Activated gamma-delta T cell treated with anti-CD3 and anti-CD28 coated beads, Interleukin-2, amount 50 U/mL, for 16 hours (primary cell): ENCODE results near the gene TAF1B.
"Not testable (repeated sequence)": the region's sequence is repeated elsewhere in the genome, so short reads cannot be mapped to it uniquely, and the experiment has no call there.

Experiments used
- DNase-seq: peaks from one replicate; pipeline ENCODE4 v3.0.0-alpha.2; 2020; ENCODE audit warnings: low read depth

Gene TAF1B

DNA sequence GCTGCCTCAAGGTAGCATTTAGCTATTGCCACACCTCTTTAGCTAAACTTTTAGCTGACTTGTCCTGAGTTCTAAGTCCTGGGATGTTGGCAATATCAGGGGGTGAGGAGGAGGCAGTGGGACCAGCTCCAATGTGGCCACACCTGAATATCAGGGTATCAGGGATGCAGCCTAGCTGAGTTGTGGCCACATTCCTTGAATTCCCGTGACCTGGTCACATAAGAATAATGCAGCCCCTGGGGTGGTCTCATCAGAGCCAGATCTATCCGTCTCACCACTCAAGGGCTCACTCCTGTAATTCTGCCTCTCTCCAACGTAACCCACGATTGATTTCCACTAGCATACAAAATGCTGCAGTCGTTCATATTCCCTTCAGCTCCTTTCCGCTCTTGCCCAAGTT is 11.6 kb upstream of the TAF1B start:
- DNase-seq: no peak

DNA sequence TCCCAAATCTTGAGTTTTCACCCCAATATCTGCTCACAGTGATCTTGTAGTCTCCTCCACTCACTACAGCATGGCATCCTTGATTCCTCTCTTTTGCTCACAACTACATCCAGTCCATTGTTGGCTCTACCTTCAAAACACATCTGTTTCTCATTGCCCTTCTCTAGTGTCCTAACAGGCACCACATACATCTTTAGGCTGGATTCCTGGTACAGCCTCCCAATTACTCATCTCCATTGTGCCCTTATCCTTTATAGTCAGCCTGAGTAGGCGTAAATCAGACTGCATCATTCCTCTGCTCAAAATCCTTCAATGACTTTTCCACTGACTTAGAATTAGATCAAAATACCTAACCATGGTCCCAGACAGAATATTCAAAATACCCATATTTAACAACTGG is 10.7 kb upstream of the TAF1B start:
- no peak for DNase-seq

DNA sequence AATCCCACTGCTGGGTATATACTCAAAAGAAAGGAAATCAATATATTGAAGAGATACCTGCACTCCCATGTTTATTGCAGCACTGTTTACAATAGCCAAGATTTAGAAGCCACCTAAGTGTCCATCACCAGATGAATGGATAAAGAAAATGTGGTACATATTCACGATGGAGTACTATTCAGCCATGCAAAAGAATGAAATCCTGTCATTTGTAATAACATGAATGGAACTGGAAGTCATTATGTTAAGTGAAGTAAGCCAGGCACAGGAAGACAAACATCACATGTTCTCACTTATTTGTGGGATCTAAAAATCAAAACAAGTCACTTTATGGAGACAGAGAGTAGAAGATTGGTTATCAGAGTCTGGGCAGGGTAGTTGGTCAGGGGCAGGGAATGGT is 8.2 kb upstream of the TAF1B start:
- not testable (repeated sequence) for DNase-seq

DNA sequence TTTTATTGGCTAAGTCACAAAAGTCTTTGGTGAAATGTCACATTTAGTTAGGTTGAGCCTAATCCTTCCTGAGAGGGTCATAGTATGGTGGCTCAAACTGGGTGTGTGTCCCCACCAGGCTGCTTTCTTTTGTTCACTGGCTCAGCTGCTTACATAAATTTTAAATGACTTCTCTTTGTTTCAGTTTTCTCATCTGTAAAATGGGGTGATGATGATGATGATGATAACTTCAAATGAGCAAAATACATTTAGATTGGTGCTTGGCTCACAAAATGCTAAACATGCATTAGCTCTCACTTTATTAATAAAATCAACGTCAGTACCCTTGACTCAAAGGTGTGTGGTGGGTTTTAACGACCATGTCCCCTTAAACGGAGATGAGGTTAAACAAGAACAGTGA is 7.2 kb upstream of the TAF1B start:
- no peak for DNase-seq

DNA sequence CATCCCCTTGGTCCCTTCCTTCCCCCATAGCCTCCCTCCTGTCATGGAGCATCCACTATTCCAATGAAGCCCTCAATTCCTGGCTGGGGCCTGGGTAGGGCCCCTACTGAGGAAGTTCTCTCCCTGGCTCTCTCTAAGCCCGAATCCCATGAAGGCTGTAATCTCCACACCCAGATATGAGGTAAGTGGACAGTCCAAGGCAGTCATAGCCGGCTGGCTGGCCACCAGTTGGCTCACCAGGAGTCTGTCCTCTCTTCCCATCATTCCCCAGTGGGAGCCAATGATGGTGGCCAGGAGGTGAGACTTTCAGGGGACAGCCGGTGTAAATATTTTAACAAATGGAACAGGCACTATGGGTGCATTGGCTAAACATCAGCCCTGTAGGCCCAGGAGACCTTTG is 6.8 kb upstream of the TAF1B start:
- no peak for DNase-seq

DNA sequence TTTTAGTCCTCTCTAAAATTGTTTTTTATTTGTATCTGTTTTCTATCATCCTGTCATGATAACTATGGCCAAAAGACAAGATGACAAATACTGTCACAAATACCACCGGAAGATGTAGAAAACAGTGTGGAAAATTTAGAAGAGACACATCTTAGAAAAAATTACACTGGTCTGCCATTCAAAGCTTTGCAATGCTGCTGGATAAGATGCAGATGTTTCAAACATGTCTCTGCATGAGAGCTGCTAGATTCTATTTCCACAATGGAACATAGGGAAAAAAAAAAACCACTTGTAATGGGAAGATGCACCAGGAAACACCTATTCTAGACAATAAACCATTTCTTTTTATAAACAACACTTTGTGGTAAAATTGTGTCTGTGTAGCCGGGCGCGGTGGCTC is 5.8 kb upstream of the TAF1B start:
- DNase-seq: no peak

DNA sequence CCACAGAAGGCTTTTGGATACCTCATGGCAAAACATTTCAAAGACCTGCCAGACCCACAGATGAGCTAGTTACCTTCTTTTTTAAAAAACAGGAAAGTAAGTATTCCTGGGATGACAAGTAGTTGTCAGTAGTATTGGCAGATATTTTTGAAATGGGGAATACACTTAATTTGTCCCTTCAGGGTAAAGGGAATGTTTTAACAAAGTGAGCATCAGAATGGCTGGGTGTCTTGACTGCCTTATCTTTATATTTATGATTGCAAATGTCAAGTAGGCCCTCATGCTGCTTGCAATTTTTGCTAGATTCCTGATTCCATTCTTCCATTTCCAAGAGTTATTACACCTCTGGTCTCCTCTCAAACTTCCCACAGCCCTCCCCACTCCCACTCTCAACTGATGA is 4.9 kb upstream of the TAF1B start:
- no peak for DNase-seq

DNA sequence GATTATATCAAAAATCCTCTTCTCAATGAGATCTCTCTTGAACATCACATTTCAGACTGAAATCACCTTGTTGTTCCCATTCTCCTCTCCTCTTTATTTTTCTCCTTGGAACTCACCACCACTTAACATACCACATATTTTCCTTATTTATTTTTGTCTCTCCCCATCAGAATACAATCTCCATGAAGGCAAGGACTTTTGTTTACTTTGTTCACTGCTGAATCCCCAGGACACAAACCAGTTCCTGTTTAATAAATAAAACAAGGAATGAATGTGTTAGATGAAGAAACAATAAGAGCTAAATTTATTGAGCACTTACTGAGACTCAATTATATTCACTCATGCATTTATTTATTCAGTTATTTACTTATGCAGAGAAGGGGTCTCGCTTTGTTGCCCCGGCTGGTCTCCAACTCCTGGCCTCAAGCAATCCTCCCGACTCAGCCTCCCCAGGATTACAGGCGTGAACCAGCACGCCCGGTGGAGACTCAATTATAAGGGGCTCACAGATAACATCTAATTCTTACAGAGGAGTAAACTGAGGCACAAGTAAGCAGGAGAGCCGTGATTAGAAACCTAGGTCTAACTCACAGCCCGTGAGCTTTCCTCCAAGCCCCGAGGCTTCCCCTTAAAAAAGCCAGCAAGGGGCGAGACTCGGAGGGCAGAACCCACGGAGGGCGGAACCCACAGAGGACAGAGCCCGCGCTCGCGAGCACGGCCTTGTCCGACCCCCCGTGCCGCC is 616 bp upstream of the TAF1B start:
- no peak for DNase-seq

DNA sequence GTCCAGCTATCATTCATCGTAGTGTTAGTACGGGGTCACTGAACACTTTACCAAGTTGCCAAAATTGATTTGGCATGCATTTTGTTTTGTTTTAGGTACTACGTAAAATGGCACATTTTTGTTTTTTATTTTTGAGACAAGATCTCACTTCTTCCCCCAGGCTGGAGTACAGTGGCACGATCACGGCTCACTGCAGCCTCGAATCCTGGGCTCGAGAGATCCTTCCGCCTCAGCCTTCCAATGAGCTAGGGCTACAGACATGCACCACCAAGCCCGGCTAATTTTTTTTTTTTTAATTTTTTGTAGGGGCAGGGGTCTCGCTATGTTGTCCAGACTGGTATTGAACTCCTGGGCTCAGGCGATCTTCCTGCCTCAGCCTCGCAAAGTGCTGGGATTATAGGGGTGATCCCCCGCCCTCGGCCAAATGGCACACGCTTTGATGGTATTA is 786 bp downstream of the TAF1B start:
- DNase-seq: no peak

DNA sequence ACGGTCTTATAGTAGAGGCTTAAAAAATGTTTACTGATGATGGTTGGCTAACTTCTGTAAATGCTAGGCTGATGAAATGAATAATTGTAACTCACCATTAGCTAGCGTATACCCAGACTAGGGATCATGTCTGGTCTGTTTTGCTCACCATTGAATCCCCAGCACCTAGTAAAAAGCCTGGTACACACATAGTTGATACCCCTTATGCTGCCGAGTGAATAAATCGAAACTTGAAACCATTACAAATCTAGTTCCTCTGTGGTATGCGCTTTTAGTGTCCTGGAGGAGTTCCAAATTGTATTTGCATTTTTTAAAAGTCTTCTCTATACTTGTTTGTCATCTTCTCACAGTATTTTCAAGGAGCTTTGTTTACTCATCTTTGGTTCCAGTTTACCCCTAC is 1.3 kb downstream of the TAF1B start:
- no peak for DNase-seq

DNA sequence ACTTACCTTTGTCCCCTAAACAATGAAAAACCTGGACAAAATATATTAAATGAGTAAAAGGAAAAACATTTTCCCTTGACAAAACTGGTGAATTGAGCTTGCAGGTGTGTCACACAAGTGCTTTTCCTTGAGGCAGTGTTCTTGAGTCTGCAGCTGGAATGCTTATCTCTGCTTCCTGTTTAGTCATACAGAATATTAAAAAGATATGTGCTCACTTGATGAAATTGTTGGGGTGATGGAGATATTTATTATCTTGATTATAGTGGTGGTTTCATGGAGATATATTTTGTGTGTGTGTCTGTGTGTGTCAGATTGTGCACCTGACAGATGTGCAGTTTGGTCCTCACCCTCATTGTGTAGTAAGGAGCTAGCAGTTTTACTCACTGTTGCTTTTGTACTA is 3.3 kb downstream of the TAF1B start:
- DNase-seq: no peak

DNA sequence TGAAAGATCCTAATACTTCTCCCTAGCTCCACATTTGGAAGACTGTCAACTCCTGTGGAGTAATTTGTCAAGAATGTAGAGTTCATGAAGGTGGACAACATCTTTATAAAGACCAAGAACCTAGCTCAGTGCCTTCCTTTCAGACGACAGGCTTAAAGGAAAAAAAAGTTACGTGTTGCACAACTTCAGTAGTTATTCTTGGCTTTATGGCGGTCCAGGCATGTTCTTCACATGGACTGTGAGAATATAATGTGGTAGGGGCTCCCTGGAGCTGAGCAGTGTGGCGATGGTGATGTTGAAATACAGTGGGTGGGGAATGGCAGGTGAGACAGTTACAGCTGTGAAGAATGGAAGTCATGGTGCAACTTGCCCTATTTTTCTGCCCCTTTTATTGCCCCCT is 3.9 kb downstream of the TAF1B start:
- no peak for DNase-seq

DNA sequence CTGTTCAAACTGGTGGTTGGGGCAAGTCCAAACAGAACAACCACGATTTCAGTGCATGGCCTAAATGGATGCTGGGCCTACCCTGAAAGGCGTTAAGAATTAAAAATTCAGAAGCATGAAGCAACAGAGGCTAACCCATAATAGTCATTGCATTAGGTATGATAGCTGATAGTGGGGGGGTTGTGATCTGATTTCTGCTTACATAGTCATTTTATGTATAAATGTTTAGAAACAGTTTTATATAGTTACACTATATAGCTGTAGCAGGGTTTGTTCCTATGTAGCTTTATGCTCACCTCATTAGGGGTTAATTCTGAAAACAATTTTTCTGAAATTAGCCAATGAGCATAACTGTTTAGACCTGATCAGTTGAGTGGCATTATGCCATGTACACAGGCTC is 9.6 kb downstream of the TAF1B start:
- DNase-seq: no peak

DNA sequence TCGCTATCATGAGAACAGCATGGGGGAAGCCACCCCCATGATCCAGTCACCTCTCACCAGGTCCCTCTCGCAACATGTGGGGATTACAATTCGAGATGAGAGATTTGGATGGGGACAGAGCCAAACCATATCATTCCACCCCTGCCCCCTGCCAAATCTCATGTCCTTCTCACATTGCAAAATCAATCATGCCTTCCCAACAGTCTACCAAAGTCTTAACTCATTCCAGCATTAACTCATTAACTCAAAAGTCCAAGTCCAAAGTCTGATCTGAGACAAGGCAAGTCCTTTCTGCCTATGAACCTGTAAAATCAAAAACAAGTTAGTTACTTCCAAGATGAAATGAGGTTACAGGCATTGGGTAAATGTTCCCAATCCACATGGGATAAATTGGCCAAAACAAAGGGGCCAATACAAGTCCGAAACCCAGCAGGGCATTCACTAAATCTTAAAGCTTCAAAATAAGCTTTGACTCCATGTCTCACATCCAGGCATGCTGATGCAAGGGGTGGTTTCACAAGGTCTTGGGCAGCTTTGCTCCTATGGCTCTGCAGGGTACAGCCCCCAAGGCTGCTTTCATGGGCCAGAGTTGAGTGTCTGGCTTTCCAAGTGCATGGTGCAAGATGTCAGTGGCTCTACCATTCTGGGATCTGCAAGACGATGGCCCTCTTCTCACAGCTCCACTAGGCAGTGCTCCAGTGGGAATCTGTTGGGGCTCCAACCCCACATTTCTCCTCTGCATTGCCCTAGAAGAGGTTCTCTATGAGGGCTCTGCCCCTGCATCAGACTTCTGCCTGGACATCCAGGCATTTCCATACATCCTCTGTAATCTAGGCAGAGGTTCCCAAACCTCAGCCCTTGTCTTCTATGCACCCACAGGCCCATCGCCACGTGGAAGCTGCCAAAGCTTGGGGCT is 14.8 kb downstream of the TAF1B start:
- DNase-seq: no peak

DNA sequence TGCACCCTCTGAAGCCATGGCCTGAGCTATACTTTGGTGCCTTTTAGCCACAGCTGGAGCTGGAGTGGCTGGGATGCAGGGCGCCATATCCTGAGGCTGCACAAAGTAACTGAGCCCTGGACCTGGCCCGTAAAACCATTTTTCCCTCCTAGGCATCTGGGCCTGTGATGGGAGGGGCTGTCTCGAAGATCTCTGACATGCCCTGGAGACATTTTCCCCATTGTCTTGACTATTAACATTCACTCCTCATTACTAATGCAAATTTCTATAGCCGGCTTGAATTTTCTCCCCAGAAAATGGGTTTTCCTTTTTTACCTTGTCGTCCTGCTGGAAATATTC is 15.4 kb downstream of the TAF1B start:
- DNase-seq: no peak

DNA sequence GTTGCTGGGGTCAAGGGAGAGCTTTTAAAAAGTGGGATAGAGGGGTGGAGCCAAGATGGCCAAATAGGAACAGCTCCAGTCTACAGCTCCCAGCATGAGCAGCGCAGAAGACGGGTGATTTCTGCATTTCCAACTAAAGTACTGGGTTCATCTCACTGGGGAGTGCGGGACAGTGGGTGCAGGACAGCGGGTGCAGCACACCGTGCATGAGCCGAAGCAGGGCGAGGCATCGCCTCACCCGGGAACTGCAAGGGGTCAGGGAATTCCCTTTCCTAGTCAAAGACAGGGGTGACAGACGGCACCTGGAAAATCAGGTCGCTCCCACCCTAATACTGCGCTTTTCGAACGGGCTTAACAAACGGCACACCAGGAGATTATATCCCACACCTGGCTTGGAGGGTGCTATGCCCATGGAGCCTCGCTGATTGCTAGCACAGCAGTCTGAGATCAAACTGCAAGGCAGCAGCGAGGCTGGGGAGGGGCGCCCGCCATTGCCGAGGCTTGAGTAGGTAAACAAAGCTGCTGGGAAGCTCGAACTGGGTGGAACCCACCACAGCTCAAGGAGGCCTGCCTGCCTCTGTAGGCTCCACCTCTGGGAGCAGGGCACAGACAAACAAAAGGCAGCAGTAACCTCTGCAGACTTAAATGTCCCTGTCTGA is 17.8 kb downstream of the TAF1B start:
- not testable (repeated sequence) for DNase-seq

DNA sequence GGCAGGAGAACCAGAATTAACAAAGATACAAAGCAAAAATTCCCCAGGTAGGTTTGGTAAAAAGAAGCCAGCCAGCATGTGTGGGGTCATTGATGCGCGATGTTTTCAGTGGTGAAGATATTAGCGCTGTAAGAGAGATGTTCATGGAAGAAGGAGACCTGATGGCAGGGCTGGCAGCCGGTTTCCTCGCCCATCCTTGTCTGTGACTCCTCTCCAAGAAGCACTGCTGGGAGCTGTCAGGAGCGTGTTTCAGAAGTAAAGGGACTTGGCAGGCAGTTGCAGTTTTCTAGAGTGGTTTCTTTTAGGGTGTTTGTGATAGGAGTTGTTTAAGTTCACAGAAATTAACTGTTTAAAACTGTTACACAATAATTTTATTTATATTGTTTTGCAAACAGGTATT is 24.6 kb downstream of the TAF1B start:
- no peak for DNase-seq

DNA sequence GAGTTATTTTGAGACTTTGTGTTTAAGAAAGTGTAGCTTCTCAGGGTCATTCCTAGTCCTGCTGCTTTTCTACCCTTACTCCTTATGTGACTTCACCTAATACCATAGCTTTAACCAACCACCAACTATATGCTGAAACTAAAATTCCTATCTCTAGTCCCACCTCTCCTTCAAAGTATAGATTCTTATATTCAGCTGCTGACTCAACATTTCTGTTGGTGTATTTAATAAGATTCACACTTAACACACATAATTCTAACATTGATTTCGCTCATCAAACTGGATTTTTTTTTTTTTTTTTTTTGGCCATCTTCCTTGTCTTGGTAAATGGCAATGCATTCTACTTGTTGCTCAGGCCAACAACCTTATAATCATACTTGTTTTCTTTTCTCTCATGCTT is 30.1 kb downstream of the TAF1B start:
- no peak for DNase-seq

DNA sequence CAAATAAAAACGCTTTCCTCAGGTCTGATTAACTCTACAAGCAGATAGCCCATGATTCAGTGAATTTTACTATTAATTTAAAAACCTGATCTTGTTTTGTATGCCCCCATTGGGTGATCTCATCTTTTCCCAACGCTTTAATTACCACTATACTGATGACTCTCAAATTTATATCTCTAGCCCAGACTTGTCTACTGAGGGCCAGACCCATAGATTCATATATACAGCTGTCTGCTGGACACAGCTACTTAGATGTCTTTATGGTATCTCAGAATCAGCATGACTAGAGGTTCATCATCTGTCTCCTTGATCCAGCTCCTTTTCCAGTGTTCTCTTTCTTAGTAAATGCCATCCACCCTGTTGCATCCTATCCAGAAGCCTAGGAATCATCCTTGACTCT is 33.8 kb downstream of the TAF1B start:
- no peak for DNase-seq

DNA sequence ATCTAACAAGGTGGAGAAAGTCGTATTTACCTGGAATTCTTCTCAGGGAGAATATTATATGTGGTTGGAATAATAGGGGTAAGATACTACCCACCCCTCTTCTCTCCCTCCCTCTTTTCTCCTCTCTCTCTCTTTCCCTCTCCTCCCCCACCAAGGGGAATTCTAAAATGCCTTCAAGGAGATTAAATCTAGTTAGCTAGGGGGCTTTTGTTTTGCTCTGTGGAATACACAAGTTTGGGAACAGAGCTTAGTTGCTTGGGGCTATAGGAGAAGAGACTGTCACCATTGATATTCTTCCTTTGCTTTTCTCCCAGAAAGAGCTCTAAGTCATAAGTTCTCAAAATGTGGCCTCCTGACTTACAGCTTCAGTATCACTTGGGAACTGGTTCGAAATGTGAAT is 34.5 kb downstream of the TAF1B start:
- DNase-seq: no peak

DNA sequence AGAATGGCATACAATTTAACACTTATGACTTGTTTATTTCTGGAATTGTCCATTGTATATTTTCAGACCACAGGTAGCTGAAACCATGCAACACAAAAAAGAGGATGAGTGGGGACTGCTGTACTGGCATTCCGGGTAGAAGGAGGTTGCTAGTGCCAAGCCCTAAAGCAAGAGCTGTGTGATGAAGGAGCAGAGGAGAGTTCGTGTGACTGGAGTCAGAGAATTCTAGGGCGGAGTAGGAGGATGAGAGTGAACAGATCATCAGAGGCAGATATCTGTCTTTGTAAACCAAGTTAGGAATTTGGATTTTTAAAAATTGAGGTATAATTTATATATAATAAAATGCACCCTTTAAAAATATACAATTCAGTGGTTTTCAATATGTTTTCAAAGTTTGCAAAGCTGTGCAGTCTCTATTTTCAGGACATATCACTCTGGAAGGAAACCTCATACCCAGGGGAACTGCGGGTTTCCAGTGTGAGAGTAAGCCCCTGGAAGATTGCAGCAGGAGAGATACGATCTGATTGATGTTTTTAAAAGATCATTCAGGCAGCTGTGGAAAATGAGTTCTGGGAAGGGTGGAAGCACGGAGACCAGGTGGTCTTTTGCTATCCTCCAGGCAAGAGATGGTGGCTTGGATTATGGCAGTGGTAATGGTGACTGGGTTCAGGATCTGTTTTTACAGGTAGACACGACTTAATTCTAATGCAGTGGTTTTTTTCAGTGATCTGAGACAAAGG is 36.4 kb downstream of the TAF1B start:
- DNase-seq: no peak

DNA sequence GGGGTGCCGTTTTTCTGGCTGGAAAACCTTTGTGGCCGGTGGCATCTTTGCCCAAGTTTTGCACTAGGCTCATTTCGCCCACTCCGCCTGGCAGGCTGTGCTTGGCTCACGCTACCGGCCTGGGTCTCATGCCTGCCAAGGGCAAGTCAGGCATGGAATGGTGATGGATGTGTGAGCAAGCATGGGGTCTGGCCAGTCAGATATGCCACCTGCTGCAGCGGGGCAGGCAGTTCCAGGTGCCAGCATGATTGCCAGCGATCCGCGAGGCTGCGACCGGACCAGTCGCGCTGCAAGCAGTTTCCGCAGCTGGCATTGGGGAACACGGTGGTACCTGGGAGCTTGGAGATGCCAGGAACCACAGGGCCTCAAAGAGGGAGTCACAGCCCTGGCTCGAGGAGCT is 40.6 kb downstream of the TAF1B start:
- no peak for DNase-seq
